GM12891 (cell line): Measurements from ENCODE around the gene SHISA6.

ENCODE experiments used
- POLR2A ChIP-seq: IDR thresholded peaks from 2 replicates; pipeline ENCODE4 v1.6.1; 2011; ENCODE audit warnings: low read depth, low read length, control low read depth
- TAF1 ChIP-seq: IDR thresholded peaks from 2 replicates; pipeline ENCODE4 v1.6.1; 2011; ENCODE audit warnings: low read depth, low read length, control low read depth

DNA sequence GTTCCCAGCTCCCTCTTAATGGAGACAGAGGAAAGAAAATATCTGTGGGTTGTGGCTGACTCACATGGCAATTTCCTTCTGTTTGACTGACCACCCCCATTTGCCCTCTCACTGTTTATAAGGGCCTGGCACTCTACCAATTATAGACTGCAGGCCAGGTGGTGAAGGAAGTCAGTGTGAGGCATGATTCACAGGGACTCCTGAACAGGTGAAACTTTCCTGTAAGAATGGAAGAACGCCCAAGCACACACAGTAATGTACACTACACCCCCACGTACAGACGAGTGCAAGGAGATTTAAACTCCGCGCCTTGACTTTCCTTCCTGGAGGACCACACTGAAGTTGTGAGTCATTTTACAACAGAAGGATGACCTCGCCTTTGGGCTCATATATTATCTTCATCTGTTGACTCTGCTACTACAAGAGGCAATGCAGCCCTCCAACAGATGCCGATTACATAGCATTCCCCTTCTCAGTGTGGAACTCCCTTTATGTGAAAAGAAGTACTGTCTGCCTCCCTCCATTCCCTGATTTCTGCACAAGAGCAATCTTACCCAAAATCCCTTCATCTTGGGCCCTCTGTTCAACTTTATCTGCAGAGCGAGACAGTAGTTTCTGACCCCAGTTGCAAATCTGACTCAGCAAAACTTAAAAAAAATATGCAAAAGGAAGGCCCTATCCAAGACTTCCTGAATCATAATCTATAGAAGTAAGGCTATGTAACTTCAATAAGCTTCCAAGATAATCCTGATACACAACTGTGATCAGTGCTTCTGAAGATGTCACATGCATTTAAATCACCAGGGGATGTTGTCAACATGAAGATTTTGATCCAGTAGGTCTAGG, 163.6 kb downstream of the SHISA6 start:
- TF ChIP-seq TAF1 (no peak), POLR2A (no peak)
